Daoy (cell line): ENCODE data around the gene ALDH3B1. TPM values are rescaled to one million over a fixed set of nuclear protein-coding genes. Genes with fewer than 3 reads are reported as not detected.

Experiments used
- DNase-seq: peaks from one replicate; pipeline ENCODE4 v3.0.0-alpha.2; 2015; ENCODE audit warnings: low read depth
- total RNA-seq: library from RNA; depleted of rRNA; stranded (reverse); fragments of >200 nt; shearing (Covaris generic); gene quantifications from 2 replicates; pipeline ENCODE4 v1.2.3, GENCODE V29; 2014

Gene ALDH3B1
- total RNA-seq, 1 experiment from 2014 or later: 5.8 TPM

DNA sequence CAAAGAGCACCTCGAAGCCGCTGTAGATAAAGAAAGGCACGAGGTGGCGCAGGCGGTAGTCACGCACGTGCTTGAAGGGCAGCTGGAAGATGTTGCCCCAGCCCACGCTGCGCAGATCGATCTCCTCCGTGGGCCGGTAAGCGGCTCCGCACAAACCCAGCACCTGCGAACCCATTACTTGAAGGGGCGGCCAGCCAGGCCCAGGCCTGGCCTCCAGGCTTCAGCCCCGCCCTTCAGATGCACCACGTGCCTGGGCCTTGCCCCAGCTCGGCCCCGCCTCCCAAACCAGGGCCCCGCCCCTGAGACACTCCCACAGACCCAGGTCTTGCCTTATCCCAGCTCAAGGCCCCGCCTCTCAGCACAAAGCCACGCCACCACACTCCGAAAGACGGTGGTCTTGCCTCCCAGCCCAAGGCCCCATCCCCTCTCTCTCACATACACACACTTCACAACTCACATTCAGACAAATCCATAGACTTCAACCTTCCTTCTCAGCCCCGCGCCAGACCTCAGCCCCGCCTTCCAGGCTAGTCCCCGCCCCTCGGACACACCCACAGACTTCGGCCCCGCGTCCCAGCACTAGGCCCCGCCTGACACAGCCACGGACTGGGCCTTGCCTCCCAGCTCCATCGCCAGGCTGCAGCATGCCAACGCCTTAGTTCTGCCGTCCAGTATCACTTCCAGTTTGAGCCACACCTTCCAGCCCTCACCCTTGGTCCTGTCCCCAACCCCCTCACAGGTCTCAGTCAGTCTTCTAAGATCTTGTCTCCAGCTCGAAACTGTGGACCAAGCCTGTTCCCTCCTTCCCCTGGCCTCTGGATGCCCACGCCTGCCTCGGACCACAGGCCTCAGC lies 13.3 kb upstream of the ALDH3B1 start:
- DNase-seq: peak; percentile 59

DNA sequence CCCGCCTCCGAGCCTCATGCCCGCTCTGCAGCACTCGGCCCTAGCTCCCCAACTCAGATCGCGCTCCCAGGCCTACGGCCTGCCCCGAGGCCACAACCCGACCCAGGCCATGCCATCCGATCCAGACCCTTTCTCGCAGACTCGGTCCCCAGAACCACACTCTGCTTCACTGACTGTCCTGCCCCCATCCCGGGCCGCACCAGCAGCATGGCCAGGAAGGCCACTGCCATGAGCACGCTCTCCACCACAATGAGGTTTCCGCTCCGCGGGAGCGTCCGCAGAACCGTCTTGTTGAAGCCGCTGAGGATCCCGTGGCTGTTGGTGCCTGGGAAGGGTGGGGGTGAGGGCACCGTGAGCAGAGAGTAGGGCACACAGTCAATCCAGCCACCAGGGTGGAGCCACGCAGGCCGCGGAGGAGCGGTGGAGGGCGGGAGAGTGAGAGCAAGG lies 12.6 kb upstream of the ALDH3B1 start:
- DNase-seq: no peak

DNA sequence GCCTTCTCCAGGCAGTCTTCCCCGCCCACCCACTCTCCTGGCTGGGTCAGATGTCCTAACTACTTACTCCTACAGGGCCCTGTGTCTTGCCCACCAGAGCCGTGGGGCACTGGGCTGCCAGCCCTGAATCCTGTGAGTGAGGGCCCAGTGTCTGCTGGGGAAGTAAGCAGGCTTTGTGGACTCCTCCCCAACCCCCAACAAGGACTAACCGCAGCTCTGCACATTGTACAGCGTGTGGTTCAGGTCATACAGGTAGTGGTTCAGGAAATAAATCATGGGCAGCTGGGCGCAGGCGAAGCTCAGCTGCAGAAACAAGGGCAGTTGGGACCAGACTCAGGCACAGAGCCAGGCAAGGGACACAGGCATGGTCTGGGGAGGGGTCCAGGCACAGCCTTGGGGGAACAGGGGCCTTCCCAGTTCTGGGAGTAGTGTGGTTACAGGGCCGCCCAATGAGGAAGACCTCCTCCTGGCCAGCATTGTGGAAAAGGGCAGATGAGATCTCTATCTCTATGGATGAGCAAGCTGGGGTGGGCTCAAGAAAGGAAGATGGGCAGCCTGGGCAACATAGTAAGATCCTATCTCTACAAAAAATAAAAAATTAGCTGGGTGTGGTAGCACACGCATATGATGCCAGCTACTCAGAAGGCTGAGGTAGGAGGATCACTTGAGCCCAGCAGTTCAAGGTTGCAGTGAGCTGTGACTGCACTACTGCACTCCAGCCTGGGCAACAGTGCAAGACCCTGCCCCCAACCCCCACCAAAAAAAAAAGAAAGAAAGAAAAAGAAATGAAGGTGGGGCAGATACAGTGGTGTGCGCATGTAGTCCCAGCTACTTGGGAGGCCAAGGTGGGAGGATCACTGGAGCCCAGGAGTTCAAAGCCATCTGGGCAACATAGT lies 11.7 kb upstream of the ALDH3B1 start:
- no peak for DNase-seq

DNA sequence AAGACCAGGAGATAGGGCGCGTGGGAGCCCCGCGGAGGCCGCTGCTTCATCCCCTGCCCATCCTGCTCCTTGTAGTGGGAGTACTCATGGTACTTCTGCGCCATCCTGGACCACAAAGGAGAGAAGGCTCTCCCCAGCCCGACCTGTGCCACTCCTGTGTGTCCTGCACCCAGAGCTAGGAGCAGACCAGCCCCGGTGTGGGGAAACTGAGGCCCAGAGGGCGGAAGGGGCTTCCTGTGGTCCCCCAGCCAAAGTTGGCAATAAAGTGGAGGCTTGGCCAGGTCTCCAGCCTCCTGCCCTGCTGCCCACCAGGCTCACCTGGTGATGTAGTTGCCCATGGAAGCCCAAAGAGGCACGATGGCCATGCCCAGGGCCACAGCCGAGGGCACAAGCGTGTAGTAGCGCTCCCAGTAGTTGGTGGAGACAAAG lies 10.9 kb upstream of the ALDH3B1 start:
- DNase-seq: no peak

DNA sequence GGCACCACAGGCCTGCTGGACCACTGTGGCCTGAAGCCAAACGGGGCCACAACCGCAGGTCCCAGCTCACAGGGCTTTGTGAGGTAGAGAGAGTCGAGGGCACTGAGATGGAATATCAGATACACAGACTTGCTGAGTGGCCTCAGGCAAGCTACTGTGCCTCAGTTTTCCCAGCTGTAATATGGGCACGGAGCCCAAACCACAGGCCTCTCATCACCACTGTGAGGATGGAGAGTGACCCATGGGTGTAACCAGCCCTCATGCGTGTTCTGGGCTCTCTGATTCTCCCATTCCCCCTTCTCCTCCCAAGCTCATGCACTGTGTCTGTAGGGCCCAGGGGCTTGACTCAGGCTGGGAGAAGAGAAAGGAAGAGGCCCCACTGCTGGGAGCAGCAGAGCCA lies 10.4 kb upstream of the ALDH3B1 start:
- DNase-seq: no peak

DNA sequence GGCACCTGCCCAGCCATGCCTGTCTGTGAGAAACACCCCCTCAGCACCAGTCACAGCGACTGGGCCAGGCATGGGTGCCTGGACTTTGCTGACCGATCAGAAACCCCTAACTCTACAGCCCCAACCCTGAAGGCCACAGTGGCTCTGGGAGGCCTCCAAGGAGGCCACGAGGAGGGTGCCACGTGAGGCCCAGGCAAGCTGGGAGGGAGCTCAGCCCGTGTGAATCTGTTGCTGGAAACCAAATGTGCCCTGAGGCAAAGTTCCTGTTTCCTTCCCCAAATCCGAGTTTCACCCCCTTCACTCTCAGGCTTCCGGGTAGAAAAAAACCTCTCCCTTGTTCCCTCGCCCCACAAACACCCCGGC lies 7.6 kb upstream of the ALDH3B1 start:
- DNase-seq: no peak

DNA sequence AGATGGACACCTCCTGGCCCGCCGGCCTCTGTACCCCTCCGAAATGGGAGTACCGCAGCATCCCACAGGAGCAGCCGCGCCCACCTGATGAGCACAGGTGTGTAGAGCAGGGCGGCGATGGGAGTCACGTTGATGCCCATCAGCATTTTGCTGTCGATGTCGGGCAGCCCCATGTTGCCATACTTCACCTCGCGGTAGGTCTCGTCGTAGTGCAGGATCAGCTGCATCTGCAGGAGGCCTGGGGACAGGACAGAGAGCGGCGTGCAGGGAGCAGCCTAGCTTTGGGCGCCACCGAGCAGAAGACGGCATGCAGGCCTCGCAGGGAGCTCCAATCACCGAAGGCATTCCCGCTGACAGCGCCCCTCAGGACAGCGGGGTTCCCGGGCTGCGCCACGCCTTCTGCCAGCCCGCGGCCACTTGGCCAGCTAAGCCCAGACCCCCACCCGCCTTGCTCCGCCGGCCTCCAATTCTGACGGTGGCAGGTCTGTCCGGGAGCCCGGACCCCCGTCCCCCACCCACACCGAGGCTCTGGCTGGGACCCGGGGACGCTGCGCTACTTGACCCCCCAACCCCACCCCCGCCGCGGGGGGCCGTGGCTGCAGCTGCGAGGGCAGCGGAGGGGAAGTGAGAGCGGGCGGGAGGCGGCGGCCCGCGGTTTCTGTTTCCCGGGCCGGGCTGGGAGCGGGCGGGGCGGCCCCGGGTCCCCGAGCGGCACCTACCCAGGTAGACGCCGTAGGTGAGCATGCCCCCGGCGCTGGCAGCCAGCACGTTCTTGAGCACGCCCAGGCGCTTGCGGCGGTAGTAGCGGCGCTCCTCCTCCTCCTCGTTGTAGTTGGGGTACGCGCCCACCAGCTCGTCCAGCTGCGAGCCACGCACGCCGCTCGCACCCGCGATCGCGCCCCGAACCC lies 6.9 kb upstream of the ALDH3B1 start:
- DNase-seq: no peak

DNA sequence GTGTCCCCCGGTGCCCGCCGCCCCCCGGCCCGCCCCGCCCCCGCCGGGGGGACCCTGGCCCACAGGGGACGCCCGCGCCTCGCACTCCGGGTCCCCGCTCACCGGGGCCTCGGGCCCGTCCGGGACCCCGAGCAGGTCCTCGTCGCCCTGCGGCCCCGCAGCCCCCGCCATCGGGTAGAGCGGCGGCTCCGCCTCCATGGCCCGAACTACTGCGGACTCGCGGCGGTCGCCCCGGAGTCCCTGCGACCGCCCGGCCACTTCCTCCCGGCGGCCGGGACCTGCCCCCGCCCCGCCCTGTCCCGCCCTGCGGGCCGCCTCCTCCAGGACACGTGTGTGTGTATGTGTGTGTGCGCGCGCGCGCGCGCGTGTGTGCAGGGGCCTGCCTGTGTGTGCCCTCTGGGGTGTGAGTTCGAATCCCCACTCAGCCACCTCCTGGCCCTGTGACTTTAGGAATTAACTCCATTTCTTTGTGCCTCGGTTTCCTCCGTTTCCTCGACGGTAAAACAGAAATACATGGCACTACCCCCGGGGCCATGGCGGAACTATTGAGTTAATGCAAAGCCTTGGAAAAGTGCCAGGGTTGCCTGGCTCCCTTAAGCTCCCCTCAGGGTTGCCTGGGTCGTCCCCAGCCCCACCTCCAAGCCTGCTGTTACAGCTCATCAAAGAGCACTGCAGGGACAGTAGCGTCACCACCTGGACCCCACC lies 6.1 kb upstream of the ALDH3B1 start, which contains the start of gene UNC93B1:
UNC93B1 (minus strand) TSS at position 252 of the 705 bp plus-strand sequence; CDS start at position 198, 54 bp downstream.
- DNase-seq: peak; percentile 90

DNA sequence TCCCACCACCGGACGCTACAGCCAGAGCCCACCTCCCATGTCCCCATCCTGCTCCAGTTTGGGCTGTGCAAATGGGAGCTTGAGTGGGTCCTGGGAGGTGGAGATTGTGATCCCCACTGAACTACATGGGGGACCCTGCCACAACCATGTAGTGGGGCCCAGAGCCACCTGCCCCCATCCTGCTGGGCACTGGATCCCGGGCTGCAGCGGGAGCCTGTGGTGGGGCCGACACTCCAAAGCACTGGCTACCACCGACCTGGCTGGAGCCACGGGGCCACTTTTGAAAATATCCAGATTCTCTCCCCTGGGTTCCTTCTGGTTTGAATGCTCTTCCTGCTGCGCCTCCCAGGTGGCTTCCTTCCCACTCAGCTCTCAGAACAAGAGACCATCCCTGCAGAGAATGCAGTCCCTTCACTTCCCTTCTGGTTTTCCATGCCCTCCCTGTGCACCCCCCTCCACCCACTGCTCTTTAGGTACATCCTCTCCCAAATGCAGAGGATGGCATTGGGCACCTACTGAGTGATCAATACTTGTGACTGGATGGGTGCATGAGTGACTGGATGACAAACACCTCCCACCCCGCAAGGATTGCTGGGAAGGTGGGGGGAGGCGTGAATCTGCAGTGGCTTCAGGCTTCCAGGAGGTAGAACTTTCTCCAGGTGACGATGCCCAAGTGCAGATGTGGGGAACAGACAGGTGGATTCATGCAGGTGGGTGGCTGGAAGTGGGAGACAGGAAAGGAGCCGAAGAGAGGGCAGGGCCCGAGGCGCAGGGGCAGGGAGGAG lies 5.4 kb upstream of the ALDH3B1 start:
- DNase-seq: no peak

DNA sequence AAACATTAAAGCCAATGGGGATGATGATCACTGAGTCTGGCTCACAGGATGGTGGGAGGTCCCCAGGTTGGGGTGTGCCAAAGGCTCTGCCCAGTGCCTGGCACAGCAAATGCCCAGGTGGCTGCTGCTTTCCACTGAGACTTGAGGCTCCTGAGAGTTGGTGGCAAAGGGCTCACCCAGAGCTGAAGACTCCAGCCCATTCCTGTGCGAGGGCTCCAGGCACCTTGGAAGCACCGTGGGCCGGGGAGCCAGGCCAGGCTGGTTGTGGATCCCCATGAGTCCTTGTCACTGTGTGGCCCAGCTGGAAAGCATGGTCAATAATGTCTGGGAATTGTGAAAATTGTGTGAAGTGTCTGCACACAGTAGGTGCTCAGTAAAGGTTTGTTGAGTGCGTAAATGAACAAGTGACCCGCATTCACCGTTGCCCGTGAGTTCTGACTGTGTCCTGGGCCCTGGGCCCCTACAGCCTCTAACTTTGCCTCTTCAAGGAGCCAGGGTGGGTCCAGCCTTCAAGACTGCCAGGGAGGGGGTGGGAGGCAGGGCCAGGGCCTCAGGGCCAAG lies 3.4 kb upstream of the ALDH3B1 start:
- DNase-seq: no peak

DNA sequence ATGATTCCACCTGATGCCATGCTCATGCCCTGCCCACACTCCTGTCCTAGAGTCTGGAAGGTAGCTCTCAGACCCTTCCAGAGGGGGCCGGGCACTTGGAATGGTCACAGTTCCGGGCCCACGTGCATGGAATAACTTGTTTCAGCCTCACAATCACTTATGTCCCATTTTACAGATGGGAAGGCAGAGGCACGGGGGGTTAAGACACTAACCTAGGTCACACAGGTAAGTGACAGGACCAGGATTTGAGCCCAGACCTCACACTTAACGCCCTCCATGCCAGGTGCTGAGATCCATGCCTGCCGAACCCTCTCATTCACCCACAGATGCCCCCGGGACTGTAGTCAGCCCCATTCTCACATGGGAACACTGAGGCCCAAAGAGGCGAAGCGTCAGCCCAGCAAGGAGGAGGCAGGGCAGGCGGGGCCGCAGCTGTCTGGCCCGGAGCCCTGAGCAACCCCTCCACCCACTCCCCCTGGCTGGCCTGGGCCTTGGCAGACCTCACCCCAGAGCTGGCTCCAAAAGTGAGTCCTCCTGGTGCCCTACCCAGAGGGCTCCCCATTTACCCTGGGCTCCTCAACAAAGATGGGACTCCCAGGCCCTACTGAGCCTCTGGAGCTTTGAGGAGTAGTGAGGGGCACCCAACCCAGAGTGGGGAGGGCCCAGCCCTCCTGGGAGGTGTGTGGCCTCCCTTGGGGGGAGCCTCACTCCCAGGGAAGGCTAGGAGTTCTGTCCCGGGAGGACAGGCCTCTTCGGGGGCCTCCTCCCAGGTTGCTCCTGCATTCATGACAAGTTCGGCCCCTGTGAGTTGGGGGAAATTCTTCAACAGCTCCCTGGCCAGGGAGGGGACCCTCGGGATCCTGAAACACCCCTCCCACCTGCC lies 2.4 kb upstream of the ALDH3B1 start:
- DNase-seq: no peak

DNA sequence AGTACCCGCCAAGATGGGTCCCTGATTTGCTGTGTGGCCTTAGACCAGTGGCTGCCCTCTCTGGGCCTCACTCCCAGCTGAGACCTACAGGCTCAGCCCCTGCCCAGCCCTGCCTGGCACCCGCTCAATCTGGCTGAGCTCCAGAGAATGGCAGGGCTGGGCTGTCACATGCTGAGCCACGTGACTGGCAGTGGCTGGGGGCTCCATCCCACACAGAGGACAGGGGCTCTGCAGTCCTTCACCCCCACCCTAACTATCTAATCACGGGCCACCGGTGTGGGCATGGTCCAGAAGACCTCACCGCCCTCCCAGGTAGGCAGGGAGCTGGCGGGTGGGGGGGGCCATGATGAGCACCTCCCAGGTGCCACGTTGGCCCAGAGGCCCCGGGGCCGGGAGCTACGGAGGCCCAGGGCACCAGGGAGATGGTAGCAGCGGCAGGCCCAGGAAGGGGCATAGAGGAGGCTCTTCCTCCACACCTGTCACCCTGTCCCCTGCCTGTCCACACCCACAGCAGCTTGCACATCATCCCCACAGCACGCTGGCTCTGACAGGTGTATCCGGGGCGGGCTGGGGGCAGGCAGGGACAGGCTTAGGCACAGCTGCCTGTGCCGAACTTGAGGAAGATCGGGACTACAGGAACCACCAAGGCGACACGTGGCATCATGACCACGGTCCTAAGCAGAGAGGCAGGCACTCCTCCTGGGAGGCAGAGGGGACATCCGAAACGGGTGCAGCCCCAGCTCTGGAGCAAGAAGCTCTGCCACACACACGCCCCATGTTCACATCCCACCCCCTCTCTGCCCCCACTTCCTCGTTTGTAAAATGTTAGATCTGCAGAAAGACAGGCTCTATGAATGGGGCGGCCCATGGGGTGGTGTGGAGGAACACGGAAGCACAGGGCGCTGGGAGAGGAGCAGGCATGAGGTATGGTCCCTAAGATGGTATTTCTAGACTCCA lies 1.5 kb upstream of the ALDH3B1 start:
- no peak for DNase-seq

DNA sequence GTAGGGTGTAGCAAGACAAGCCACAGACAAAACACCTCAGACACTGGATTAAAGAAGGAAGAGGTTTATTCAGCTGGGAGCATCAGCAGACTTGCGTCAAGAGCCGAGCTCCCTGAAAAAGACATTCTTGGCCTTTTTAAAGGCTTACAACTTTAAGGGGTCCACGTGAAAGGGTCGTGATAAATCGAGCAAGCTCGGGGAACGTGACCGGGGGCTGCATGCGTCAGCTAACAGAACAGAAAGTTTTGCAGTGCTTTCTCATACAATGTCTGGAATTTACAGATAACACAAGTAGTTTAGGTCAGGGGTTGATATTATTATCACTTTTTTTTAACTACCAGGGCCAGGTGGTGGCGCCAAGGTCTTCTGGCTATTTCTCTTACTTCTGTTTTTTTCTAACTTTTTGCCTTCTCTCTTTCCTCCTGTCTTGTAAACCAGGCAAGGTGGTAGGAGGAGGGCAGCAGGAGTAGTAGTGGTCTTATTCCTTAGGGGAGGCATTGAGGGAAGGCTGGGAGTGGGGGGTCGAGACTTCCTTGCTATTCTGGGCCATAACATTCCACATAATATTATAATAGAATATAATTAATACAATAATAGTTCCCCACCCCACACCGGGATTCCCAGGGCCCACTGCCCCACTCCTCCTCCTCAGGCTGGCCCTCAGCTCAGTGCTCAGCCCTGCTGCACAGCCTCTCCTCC lies 587 bp upstream of the ALDH3B1 start:
- DNase-seq: no peak

DNA sequence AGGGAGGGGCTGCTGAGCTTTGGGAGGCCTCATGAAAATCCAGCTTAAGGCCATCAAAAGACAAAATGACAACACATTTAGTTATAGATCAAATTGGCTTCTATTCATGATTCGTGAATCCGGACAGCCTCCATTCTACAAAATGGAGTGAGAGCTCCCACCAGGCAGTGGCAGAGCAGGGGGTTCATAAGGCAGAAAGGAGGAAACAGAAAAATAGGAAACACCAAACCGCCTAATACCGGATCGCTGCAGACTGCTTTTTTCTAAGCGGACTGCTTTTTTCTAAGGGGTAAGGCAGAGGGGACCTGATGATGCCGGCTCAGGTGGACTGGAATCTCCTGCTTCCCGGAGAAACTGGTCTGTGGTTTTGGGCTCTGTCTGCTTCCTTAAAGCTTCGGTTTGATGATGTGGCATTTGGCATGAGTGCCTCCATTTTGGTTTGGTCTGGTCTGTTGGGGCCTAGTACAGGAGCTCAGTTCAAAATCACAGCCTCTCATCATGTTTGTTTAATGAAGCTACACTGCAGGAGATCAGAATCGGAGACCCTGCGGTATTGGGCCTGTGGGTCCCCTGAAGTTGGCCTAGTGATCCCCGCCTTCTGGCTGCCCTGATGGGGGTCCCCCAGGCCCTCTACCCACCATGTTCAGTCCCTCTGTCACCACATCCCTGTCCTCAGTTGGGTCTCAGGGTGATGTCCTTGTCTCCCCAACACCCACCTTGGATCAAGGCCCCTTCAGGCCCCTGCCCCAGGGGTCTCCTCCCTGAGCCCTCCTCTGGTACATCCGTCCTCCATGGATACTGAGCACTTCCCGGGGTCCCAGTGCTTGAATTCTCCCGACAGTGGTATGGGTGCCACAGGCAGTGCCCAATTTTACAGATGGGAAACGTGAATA lies 1.2 kb downstream of the ALDH3B1 start:
- DNase-seq: no peak

DNA sequence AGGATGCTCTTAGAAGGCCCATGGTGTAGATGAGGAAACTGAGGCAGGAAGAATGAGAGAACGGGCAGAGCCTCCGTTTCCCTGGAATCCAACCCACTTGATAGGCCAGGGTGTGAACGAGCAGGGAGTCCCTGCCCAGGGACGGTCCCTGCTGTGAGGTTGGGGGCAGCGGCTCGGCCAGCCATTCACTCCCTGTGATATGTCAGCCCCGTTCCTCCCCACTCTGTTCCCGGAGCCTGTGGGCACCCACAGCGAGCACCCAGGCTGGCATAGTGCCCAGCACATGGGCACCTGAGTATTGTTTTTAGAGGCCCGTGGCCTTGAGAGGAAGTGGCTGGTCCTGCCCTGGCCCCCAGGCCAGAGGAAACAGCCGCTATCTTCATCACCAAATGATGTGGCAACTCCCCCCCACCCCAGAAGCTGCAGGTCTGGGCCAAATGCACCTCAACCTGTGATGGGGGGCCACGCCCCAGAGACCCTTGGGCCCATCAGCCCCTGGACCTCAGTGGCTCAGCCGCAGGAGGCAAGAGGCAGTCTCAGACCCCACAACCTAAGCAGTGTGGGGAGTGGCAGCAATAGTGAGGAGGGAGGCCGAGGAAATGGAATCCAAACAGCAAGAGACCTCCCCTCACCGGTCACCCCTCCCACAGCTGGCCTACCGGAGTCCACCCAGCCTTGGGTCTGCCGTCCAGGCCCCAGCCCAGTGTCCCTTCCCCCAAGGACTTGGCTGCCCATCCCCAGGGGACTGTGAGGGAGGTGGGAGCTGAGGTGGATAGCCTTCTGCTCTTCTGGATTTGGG lies 2.1 kb downstream of the ALDH3B1 start:
- no peak for DNase-seq
